K562 (cell line): ENCODE measurements around the gene TPK1. TPM values are rescaled to one million over a fixed set of nuclear protein-coding genes. Genes with fewer than 3 reads are reported as not detected.

ENCODE experiments used
- BACH1 ChIP-seq: fragments of 200-800 bp; sonication (Bioruptor generic); IDR thresholded peaks from 2 replicates; pipeline ENCODE4 v1.6.1; 2016; ENCODE audit warnings: missing genetic modification characterization, missing compliant biosample characterization
- C11orf30 ChIP-seq: fragments of 450-650 bp; IDR thresholded peaks from 2 replicates; pipeline ENCODE4 v1.6.1; 2016; ENCODE audit warnings: low read depth, mild to moderate bottlenecking
- CREB3L1 ChIP-seq: fragments of 450-650 bp; IDR thresholded peaks from 2 replicates; pipeline ENCODE4 v1.6.1; 2014; ENCODE audit warnings: low read depth, mild to moderate bottlenecking, moderate library complexity, borderline replicate concordance
- CSDE1 ChIP-seq, 2 experiments: fragments of 450-650 bp; IDR thresholded peaks; 2 replicates each; pipeline ENCODE4 v1.6.1; 2016; ENCODE audit warnings: mild to moderate bottlenecking in 1 of 2
- E2F3 ChIP-seq: fragments of 250-450 bp; sonication (Bioruptor Pico); IDR thresholded peaks from 2 replicates; pipeline ENCODE4 v1.4.0; 2020; ENCODE audit warnings: mild to moderate bottlenecking
- HMG20A ChIP-seq: fragments of 450-650 bp; formaldehyde crosslinking; conservative IDR thresholded peaks from 2 replicates; pipeline ENCODE4 v1.4.0; 2020; ENCODE audit warnings: mild to moderate bottlenecking, mixed read lengths
- HMGXB4 ChIP-seq: sonication (generic); formaldehyde crosslinking; IDR thresholded peaks from 2 replicates; pipeline ENCODE4 v1.8.1; 2023; ENCODE audit warnings: mild to moderate bottlenecking, missing genetic modification reagents
- HOXB6 ChIP-seq: fragments of 250-450 bp; sonication (Bioruptor Pico); IDR thresholded peaks from 2 replicates; pipeline ENCODE4 v1.5.1; 2022; ENCODE audit warnings: mild to moderate bottlenecking, borderline replicate concordance
- KAT8 ChIP-seq: fragments of 450-650 bp; IDR thresholded peaks from 2 replicates; pipeline ENCODE4 v1.6.1; 2016; ENCODE audit warnings: low read depth, mild to moderate bottlenecking
- KLF1 ChIP-seq: fragments of 450-650 bp; IDR thresholded peaks from 2 replicates; pipeline ENCODE4 v1.6.1; 2016; ENCODE audit warnings: missing genetic modification characterization, missing compliant biosample characterization
- MBD1 ChIP-seq: fragments of 250-450 bp; sonication (Bioruptor Pico); IDR thresholded peaks from 2 replicates; pipeline ENCODE4 v1.8.0; 2022; ENCODE audit warnings: inconsistent platforms
- MBD2 ChIP-seq: sonication (generic); IDR thresholded peaks from 2 replicates; pipeline ENCODE4 v1.6.1; 2016; ENCODE audit warnings: low read depth, borderline replicate concordance
- MCM7 ChIP-seq, 2 experiments: fragments of 450-650 bp; IDR thresholded peaks; 2 replicates each; pipeline ENCODE4 v1.6.1; 2016 to 2018
- MEIS2 ChIP-seq: fragments of 450-650 bp; IDR thresholded peaks from 2 replicates; pipeline ENCODE4 v1.6.1; 2014; ENCODE audit warnings: mild to moderate bottlenecking; ENCODE audit not compliant: partially characterized antibody
- MYBL2 ChIP-seq, 2 experiments: fragments of 450-650 bp in 1 of 2; sonication (generic) in 1 of 2; formaldehyde crosslinking in 1 of 2; IDR thresholded peaks; 2 replicates each; pipeline versions ENCODE4 v1.6.1 to v1.8.1; 2017 to 2022; ENCODE audit warnings: borderline replicate concordance in 1 of 2, inconsistent platforms in 1 of 2, low read depth in 1 of 2, mild to moderate bottlenecking in 1 of 2, missing genetic modification reagents in 1 of 2, moderate library complexity in 1 of 2
- NFXL1 ChIP-seq: fragments of 450-650 bp; formaldehyde crosslinking; IDR thresholded peaks from 2 replicates; pipeline ENCODE4 v1.4.0; 2021; ENCODE audit warnings: mild to moderate bottlenecking
- PTBP1 ChIP-seq: fragments of 200-400 bp; formaldehyde crosslinking; IDR thresholded peaks from 2 replicates; pipeline ENCODE4 v1.6.1; 2017; ENCODE audit warnings: low read depth, low read length
- RAD51 ChIP-seq: fragments of 450-650 bp; IDR thresholded peaks from 2 replicates; pipeline ENCODE4 v1.7.1; 2016; ENCODE audit warnings: low read depth, mild to moderate bottlenecking, borderline replicate concordance
- SMARCE1 ChIP-seq: fragments of 450-650 bp; IDR thresholded peaks from 2 replicates; pipeline ENCODE4 v1.7.1; 2016; ENCODE audit warnings: mild to moderate bottlenecking
- SNRNP70 ChIP-seq: fragments of 200-400 bp; formaldehyde crosslinking; optimal IDR thresholded peaks from 2 replicates; pipeline ENCODE3; 2017; ENCODE audit warnings: low read depth, low read length
- TCF7 ChIP-seq: sonication (generic); IDR thresholded peaks from 2 replicates; pipeline ENCODE4 v1.6.1; 2016; ENCODE audit warnings: antibody characterized with exemption, borderline replicate concordance
- WHSC1 ChIP-seq: IDR thresholded peaks from one replicate; pipeline ENCODE4 v1.6.1; 2012; ENCODE audit warnings: low read length, control low read depth, inconsistent platforms
- ZFP91 ChIP-seq: sonication (generic); formaldehyde crosslinking; IDR thresholded peaks from 2 replicates; pipeline ENCODE4 v1.8.0; 2022; ENCODE audit warnings: mild to moderate bottlenecking, missing genetic modification reagents
- ZNF175 ChIP-seq: fragments of 200-800 bp; sonication (Bioruptor generic); IDR thresholded peaks from 2 replicates; pipeline ENCODE4 v1.6.1; 2016; ENCODE audit warnings: low read depth, mild to moderate bottlenecking, missing genetic modification characterization, missing compliant biosample characterization
- ZNF408 ChIP-seq: fragments of 250-450 bp; sonication (Bioruptor Pico); IDR thresholded peaks from 2 replicates; pipeline ENCODE4 v1.4.0; 2020; ENCODE audit warnings: low read depth, mild to moderate bottlenecking, moderate library complexity
- polyA plus RNA-seq, 8 experiments: library from polyadenylated mRNA; depleted of rRNA in 4 of 8; stranded (reverse) in 5 of 8; unstranded in 3 of 8; fragments of >200 nt; fragmentation: Nextera tagmentation in 2 of 8; fragmentation: Illumina TruSeq in 1 of 8; extraction: Ambion mirVana in 2 of 8; extraction: Trizol in 1 of 8; gene quantifications; 2 replicates each; pipeline versions ENCODE4 v1.2.1 to v1.2.3, GENCODE V29; 2011 to 2014; ENCODE audit warnings: inconsistent platforms in 1 of 8, missing spikeins in 1 of 8
- total RNA-seq, 7 experiments: library from RNA; depleted of rRNA in 6 of 7; stranded (reverse); fragments of >200 nt in 6 of 7; fragmentation: Illumina TruSeq in 2 of 7; extraction: Trizol in 2 of 7; gene quantifications; 2 replicates each; pipeline versions ENCODE4 v1.2.1 to v1.2.3, GENCODE V29; 2011 to 2021; ENCODE audit warnings: low replicate concordance in 1 of 7

TPK1 gene
- total and polyA plus RNA-seq, 9 of the 15 experiments (the other 6 are each of a cell fraction or from before 2014, with no cell fraction given): 5.1 to 16.2 (median 9.2) TPM

GRCh38 chr7:144835155-144835611 is 670 bp downstream of the TPK1 start (continued):
- TF ChIP-seq MBD1 (no peak), CSDE1 (IDR thresholded peaks at IDR 0.05) (no peak), RAD51 (0 out of 2 replicates have a peak, but pooled peaks have one; percentile 29), SMARCE1 (peak; percentile 26; the same call in 1 of the 2 replicates), MBD2 (no peak), HMGXB4 (CRISPR knock-in tag) (no peak), C11orf30 (no peak), E2F3 (CRISPR knock-in tag) (no peak), KAT8 (no peak), SNRNP70 (no peak), ZNF408 (CRISPR knock-in tag) (no peak), HOXB6 (CRISPR knock-in tag) (no peak), WHSC1 (no peak), ZNF175 (CRISPR knock-in tag) (no peak), CREB3L1 (peak; percentile 85; the same call in 1 of the 2 replicates), MCM7 (IDR thresholded peaks at IDR 0.05) (no peak), PTBP1 (no peak), KLF1 (tag) (no peak), ZFP91 (CRISPR knock-in tag) (no peak), MEIS2 (peak; percentile 12), HMG20A (no peak), MYBL2 (IDR thresholded peaks at IDR 0.05; ENCODE audit: low read depth) (no peak), MYBL2 (CRISPR knock-in tag; IDR thresholded peaks at IDR 0.05; ENCODE audit: borderline replicate concordance) (no peak), NFXL1 (no peak), TCF7 (no peak), BACH1 (tag) (no peak)
